ENCODE data around the gene CIZ1. TPM values are rescaled to one million over a fixed set of nuclear protein-coding genes. Genes with fewer than 3 reads are reported as not detected.
A peak's percentile ranks its signal among the peaks of the same experiment; 100 is the strongest.

Gene CIZ1
- total and polyA plus RNA-seq, 2 donors from 2014 or later, result 48.1 to 89.9 TPM

DNA sequence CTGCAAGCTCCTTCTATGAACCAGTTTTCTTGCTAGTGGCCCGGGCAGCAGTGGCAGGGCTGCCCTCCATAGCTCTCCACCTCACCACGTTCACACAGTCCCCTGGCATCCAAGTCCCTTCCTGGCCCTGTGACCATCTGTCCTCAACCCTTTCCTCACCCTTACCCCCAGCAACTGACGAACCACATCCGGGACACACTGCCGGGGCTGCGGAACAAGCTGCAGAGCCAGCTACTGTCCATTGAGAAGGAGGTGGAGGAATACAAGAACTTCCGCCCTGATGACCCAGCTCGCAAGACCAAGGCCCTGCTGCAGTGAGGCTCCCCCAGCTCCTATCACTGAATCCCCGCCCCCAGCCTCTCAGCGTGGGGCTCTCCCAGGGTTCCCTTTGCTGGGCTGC, 30.7 kb upstream of the CIZ1 start:
- TF ChIP-seq, protein P1, sequence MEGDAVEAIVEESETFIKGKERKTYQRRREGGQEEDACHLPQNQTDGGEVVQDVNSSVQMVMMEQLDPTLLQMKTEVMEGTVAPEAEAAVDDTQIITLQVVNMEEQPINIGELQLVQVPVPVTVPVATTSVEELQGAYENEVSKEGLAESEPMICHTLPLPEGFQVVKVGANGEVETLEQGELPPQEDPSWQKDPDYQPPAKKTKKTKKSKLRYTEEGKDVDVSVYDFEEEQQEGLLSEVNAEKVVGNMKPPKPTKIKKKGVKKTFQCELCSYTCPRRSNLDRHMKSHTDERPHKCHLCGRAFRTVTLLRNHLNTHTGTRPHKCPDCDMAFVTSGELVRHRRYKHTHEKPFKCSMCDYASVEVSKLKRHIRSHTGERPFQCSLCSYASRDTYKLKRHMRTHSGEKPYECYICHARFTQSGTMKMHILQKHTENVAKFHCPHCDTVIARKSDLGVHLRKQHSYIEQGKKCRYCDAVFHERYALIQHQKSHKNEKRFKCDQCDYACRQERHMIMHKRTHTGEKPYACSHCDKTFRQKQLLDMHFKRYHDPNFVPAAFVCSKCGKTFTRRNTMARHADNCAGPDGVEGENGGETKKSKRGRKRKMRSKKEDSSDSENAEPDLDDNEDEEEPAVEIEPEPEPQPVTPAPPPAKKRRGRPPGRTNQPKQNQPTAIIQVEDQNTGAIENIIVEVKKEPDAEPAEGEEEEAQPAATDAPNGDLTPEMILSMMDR (IDR thresholded peaks at IDR 0.05; ENCODE audit: borderline replicate concordance, extremely low read depth, insufficient read depth), result no peak
- no peak overlapping the region for H3K9ac ChIP-seq (ENCODE audit: low read length in 3 of 3)
- FAIRE-seq, result no peak
- H3K4me3 ChIP-seq (ENCODE audit: low read length in 3 of 3), result no peak overlapping the region
- intact Hi-C loops (cut with DNase I), result no loop called here
- DNase-seq, result peak in 1 of 5 donors; percentile 33
- H3K9me3 ChIP-seq (ENCODE audit: control insufficient read depth in 2 of 3, insufficient read depth in 1 of 3, low read length in 3 of 3), result no peaks in the 10 kb centered on the region
- no peaks in the 10 kb centered on the region for H3K36me3 ChIP-seq (ENCODE audit: control insufficient read depth in 2 of 3, insufficient read depth in 3 of 3, low read length in 3 of 3)
- H3K27ac ChIP-seq (ENCODE audit: low read depth in 2 of 2, low read length in 2 of 2), result no peak overlapping the region
- H3K4me1 ChIP-seq (ENCODE audit: control insufficient read depth in 2 of 3, insufficient read depth in 2 of 3, low read depth in 1 of 3, low read length in 3 of 3), result peaks cover 0 to 9% (median 0%) of the 10 kb centered on the region in 3 donors
- no peaks in the 10 kb centered on the region for H3K27me3 ChIP-seq (ENCODE audit: control insufficient read depth, insufficient read depth, low read length)

DNA sequence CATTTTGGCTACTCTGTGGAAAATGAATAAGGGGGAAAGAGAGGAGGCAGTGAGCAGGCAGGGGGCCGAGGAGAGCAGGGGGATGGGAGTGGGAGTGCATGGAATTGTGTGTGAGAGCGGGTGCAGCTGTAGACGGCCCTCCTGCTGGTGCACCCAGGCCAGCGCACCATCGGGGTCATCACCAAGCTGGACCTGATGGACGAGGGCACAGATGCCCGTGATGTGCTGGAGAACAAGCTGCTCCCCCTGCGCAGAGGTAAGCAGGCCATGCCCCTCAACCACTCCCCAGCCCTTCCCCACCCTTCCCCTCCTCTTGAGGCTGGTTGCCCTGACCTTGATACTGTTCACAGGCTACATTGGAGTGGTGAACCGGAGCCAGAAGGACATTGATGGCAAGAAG, 28.5 kb upstream of the CIZ1 start:
- no peaks in the 10 kb centered on the region for H3K27me3 ChIP-seq (ENCODE audit: control insufficient read depth, insufficient read depth, low read length)
- no peak overlapping the region for H3K27ac ChIP-seq (ENCODE audit: low read depth in 2 of 2, low read length in 2 of 2)
- TF ChIP-seq, protein P1 (IDR thresholded peaks at IDR 0.05; ENCODE audit: borderline replicate concordance, extremely low read depth, insufficient read depth), result no peak
- no peak overlapping the region for H3K9ac ChIP-seq (ENCODE audit: low read length in 3 of 3)
- H3K4me1 ChIP-seq (ENCODE audit: control insufficient read depth in 2 of 3, insufficient read depth in 2 of 3, low read depth in 1 of 3, low read length in 3 of 3), result peaks cover 0 to 17% (median 0%) of the 10 kb centered on the region in 3 donors
- intact Hi-C loops (cut with DNase I), result no loop called here
- FAIRE-seq (no peak), DNase-seq (peak in 1 of 5 donors; percentile 52)
- no peaks in the 10 kb centered on the region for H3K36me3 ChIP-seq (ENCODE audit: control insufficient read depth in 2 of 3, insufficient read depth in 3 of 3, low read length in 3 of 3)
- H3K4me3 ChIP-seq (ENCODE audit: low read length in 3 of 3), result no peak overlapping the region
- no peaks in the 10 kb centered on the region for H3K9me3 ChIP-seq (ENCODE audit: control insufficient read depth in 2 of 3, insufficient read depth in 1 of 3, low read length in 3 of 3)

DNA sequence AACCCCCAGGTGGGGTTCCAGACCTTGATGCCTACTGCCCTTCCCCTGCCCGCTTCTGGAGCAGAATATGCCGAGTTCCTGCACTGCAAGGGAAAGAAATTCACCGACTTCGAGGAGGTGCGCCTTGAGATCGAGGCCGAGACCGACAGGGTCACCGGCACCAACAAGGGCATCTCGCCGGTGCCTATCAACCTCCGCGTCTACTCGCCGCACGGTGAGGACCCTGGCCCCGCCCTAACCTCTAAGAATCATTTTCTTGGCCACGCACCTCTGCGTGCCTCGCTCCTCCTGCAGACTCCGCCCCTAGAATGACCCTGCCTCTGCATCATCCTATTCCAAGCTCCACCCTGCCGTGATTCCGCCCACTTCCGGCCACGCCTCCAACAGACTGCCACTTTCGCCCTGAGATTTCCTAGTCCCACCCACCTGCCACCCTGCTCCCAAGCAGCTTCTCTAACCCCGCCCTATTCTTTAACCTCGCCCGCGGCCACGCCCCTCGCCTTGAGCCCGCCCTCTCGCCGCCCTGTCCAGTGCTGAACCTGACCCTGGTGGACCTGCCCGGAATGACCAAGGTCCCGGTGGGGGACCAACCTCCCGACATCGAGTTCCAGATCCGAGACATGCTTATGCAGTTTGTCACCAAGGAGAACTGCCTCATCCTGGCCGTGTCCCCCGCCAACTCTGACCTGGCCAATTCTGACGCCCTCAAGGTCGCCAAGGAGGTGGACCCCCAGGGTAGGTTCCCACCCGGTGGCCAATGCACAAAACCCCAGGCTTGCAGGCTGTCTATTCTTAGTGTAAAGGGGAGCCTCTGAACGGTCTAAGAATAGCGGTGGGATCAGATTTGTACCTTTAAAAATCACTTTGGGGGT, 27.4 kb upstream of the CIZ1 start:
- Histone ChIP-seq H3K4me3 (ENCODE audit: low read length in 3 of 3) (peak overlapping the region; percentile 50 to 64 (median 59)), H3K36me3 (ENCODE audit: control insufficient read depth in 2 of 3, insufficient read depth in 3 of 3, low read length in 3 of 3) (no peaks in the 10 kb centered on the region), H3K4me1 (ENCODE audit: control insufficient read depth in 2 of 3, insufficient read depth in 2 of 3, low read depth in 1 of 3, low read length in 3 of 3) (peaks cover 0 to 17% (median 0%) of the 10 kb centered on the region in 3 donors), H3K9me3 (ENCODE audit: control insufficient read depth in 2 of 3, insufficient read depth in 1 of 3, low read length in 3 of 3) (no peaks in the 10 kb centered on the region), H3K27ac (ENCODE audit: low read depth in 2 of 2, low read length in 2 of 2) (no peak overlapping the region), H3K27me3 (ENCODE audit: control insufficient read depth, insufficient read depth, low read length) (no peaks in the 10 kb centered on the region), H3K9ac (ENCODE audit: low read length in 3 of 3) (peak overlapping the region in 2 of 3 donors; percentile 40 to 46)
- FAIRE-seq (peak; percentile 66), DNase-seq (peak; percentile 97 to 98 (median 98))
- TF ChIP-seq, protein P1 (IDR thresholded peaks at IDR 0.05; ENCODE audit: borderline replicate concordance, extremely low read depth, insufficient read depth), result peak; percentile 7
- intact Hi-C loops (cut with DNase I), result no loop called here

All from kidney (tissue), 14 donors.